HG02610 (cell line): ENCODE results near the gene STRADA.
A peak's percentile ranks its signal among the peaks of the same experiment; 100 is the strongest.

Experiments used
- ATAC-seq: cut with Tn5 transposase; IDR thresholded peaks from one replicate; pipeline ENCODE4 v1.9.1; 2021; ENCODE audit warnings: mild to moderate bottlenecking, moderate library complexity; ENCODE audit not compliant: unreplicated experiment

STRADA gene, protein sequence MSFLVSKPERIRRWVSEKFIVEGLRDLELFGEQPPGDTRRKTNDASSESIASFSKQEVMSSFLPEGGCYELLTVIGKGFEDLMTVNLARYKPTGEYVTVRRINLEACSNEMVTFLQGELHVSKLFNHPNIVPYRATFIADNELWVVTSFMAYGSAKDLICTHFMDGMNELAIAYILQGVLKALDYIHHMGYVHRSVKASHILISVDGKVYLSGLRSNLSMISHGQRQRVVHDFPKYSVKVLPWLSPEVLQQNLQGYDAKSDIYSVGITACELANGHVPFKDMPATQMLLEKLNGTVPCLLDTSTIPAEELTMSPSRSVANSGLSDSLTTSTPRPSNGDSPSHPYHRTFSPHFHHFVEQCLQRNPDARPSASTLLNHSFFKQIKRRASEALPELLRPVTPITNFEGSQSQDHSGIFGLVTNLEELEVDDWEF

DNA sequence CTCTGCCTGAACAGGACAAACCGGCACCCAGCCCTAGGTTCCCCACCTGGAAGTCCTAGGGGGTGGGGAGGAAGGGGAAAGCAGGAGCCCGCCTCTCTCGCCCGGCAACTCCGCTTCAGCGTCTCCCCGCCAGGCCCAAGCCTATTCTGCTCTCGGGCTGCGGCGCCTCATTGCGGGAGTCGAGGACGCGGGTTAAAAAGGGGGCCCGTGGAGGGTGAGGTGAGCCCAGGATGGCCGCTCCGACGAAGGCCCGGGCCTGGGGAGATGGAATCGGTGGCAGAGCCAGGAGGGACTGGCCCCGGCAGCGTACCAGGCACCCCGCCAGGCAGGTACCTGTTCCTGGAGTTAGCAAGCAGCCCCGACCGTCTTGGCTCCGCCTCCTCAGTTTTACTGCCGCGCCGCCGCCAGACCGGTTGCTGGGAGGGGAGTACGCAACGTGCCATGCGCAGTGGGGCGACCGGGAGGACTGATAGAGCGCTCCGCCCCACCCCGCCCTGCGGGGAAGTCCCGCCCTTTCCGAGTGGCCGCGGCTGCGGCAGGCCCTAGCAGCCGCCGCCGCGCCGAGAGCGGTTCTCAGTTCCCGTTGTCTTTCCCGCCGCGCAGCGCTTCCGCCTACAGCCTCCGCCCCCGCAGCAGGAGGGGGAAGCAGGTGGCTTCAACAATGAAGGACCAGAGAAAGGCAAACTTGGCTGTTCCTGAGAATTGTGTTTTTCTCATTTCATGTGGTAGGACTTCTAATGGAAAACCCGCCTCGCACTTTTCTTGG lies at the start of gene STRADA:
STRADA (minus strand) TSS at position 392 of the 766 bp plus-strand sequence. CDS start 13,430 bp downstream, outside the sequence.
- peak; percentile 88 for ATAC-seq

DNA sequence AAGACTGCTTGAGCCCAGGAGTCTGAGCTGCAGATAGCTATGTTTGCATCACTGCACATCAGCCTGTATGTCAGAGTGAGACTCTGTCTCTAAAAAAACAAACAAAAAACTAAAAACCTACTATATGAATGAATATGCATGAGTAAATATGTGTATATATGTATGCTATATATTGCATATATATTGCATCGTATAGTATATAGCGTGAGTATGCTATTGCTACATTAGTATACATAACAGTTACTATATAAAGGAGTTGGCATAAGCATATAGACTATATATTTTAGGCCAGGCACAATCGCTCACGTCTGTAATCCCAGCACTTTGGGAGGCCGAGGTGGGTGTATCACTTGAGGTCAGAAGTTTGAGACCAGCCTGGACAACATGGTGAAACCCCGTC lies 48.5 kb upstream of the STRADA start:
- no peak for ATAC-seq

DNA sequence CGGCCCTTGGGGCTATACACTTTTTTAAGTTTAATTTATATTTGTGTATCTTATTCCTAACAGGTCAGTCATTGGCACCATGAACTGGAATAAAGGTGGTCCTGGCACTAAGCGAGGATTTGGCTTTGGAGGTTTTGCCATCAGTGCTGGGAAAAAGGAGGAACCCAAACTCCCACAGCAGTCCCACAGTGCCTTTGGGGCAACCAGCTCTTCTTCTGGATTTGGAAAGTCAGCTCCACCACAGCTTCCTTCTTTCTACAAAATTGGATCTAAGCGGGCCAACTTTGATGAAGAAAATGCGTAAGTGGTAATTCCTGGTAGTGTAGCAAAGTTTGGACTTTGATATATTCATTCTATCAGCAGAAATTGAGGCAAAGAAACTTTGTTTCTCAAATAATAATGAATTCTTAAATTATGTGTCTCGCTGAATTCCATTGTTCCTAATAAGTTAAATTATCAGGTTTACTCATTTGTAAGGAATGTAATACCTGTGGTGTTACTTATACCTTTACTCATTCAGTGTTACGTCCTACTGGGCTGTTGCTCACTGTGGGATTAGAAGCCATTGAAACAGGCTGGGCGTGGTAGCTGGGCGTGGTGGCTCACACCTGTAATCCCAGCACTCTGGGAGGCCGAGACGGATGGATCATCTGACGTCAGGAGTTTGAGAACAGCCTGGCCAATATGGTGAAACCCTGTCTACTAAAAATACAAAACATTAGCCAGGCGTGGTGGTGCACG lies 45.5 kb upstream of the STRADA start:
- ATAC-seq, result no peak

DNA sequence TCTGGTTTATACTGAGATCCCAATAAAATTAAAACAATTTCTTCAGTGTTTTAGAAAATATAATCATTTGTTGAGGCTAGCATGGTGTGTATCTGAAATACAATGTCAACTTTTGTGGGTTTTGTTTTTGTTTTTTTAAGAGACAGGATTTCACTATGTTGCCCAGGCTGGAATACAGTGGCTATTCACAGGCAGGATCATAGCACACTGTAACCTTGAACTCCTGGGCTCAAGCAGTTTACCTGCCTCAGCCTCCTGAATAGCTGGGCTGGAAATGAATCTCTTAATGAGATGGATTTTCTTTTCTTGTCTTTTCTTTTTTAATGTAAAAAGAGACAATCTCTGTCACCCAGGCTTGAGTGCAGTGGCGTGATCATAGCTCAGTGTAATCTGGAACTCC lies 44.5 kb upstream of the STRADA start:
- no peak for ATAC-seq

DNA sequence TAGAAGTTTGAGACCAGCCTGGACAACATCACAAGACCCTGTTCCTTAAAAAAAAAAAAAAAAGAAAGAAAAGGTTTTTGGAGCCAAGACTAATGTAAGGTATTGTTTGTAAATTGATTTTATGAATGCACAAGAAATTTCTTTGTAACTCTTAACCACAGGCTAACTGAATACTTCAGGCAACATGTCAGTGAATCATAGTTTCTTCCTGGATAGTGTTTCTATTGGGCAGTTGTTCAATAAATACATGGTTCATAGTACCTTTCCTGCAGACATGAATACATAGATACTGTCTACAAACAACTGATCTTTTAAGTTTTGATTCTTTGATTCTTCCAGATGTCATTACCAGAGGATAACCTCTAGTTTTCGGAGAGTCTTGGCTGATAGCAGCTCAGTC lies 44.0 kb upstream of the STRADA start:
- no peak for ATAC-seq

DNA sequence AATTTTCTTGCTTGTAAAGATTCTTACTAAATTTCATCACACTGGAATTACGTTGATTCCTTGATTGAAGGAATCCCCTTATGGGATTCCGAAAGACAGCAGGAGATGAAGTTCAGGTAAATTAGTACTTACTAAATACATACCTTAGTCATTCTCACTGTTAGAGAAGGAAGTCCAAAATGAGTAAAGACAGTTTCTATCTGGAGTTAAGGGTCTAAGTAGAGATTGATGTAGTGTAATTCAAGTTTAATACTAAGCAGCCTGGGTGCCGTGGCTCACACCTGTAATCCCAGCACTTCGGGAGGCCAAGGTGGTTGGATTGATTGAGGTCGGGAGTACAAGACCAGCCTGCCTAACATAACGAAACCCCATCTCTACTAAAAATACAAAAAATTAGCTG lies 41.9 kb upstream of the STRADA start:
- no peak for ATAC-seq

DNA sequence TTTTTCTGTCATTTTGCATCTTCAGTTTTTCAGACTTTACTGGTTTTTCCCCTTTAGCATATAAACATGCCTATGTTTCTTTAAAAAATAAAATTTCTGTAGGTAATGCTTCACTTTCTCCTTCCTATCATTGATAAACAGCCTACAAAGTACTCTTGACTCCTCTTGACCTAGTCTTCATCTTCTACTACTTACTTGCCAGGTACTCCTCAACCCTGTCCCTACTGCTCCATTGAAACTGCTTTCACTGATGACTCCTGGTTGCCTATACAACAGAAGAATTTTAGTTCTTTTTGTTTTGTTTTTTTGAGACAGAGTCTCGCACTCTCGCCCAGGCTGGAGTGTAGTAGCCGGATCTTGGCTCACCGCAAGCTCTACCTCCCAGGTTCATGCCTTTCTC lies 39.3 kb upstream of the STRADA start:
- no peak for ATAC-seq

DNA sequence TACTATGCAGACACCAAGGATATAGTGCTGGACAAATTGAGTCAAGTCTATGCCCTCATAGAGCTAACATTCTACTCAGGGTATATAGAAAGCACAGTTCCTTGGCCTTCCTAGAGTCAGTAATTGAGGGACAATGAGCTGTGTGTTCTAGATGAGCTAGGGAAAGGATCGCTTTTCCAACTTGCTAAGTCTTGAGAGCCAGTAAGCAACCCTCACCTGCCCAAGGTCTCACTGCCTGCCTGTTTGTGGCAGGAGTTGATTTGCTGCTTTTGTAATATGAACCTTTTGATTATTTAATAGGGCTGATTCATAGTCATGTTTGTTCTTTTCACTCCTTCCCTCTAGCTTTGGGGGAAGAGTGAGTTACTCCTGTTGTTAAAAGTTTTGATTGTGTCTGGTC lies 38.9 kb upstream of the STRADA start:
- ATAC-seq, result no peak

DNA sequence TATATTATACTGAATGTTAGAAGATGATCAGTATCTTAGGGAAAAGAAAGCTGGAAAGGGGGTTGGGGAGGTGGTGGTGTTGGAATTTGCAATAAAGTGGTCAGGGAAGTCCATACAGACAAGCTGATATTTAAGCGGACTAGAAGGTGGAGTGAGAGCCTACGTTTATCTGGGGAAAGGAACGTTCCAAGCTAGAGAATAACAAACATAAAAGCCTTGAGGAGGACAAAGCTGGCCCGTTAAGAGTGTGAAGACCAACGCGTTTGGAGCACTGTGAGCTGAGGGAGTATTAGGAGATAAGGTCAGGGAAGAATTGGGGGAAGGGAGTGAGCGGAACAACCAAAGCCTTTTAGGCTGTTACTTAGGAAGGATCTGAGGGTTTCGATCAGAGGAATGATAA lies 33.8 kb upstream of the STRADA start:
- ATAC-seq, result no peak

DNA sequence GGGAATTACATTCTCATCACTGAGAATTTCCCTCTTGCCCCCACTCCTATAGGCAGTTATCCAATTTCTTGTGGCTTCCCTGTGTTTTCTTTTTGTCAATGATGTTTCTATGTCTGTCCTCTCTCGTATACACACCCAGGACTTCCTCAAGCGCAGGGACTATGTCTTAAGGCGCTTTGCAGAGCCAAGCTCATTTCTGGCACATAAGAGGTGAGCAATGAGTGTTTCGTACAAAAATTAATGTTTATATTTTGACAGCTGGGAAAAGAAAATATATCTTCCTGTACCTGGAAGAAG lies 33.3 kb upstream of the STRADA start:
- ATAC-seq, result no peak

DNA sequence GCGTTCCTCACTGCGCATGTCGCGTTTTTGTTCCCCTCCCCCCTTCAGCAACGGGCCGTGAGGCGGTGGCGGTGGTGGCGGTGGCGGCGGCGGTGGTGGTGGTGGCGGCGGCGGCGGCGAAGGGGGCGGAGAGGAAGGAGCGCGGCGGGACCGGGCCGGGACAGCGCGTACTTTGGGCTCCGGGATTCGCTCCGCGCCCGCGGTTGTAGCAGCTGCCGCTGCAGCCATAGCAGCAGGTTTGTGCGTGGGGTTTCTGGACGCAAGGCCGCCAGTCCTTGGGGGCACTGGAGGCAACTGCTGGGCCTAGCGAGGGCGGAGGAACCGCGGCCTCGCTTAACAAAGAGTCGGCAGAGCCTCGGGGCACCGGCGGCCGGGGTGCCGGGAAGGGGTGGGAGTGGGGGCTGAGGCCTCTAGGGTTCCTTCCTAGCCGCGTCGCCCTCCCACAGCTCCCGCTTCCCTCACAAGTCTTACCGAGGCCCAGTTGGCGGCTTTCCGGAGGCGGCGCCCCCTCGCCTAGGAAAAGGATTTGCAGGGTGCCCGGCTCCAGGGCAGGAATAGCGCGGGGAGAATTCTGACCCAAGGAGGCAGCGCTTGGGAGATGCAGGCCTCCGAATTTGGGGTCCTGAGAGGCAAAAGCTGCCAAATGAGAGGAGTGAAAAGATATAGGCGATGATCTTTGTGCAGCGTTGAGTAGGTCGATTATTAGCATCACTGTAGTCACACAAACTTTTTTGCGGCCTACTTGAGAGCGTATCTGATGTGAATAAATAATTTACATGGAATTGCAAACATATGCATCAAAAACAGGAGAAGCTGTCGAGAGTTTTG lies 32.8 kb upstream of the STRADA start, which contains the start of gene DDX42:
DDX42 (plus strand) TSS at position 30 of the 828 bp plus-strand sequence. CDS start 12,880 bp downstream, outside the sequence.
- ATAC-seq, result no peak

DNA sequence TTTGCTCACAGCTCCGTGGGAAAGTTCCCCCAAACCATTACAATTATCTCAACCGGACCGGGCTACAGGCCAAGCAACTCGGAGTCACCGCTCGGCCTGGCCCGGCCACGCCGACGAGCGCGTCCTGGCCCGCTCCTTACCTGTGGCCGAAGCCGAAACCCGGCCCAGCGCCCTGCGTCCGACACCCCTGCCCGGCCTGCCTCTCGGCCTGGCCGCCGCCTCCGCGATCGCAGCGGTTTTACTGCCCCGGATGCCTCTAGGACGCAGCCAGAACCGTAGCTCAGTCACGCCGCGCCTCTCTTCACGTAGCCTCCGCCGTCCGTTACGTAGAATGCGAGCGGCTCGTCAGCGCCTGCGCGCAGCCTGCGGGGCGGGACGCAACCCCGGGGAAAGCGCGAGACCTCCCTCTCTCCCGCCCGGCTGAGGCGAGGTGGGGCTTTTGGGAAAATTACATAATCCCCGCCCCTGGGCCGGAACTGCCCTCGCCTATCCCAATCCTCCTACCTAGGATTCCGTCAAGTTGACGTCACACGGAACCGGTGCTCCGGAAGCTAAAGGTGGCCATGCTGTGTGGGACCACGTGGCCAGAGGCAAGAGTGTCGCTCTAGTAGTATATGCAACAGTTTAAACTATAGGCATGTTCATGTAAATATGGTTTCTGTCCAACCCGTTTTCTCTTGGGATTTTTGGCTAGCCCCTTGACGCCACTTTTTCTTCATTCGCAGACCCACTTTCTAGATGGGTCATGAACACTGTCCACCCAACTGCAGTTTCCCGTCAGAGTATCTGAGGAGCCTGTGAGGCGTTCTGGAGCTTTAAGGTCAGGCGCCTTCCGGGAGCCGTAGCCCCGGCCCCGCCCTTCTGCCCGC lies 31.9 kb upstream of the STRADA start, which contains the start of gene CCDC47:
CCDC47 (minus strand) TSS at position 326 of the 869 bp plus-strand sequence. CDS start 7,422 bp downstream, outside the sequence.
- peak; percentile 83 for ATAC-seq

DNA sequence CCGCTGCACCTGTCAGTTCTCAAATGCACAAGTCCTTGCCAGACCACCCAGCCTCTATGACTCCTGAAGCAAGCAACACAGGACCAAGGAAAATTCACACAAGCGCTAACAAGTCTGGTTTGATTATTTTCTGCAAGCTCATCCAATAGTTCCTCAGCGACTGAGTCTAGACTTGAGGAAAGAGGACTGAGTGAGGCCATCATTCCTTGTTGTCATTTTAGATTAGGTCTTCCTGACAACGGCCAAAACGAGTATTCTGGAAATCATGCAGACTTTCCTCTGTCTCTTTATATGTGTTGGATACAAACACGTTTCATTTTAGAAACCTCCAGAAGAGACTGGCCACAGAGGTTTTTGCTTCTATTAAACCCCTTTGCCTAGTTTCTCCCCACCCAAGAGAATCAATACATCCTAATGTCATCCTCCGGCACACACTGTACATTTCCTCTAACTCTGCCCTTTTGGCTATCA lies 31.2 kb upstream of the STRADA start:
- no peak for ATAC-seq

DNA sequence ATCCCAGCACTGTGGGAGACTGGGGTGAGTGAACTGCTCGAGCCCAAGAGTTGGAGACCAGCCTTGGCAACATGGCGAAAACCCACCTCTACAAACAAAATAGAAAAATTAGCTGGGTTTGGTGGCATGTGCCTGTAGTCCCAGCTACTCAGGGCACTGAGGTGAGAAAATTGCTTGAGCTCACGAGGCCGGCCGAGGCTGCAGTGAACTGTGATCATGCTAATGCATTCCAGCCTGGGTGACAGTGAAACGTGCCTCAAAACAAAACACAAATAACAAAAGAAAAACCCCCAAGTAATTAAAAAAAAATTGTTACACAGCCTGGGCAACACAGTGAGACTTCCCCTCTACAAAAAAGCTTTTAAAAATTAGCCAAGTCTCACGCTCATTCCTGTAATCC lies 26.8 kb upstream of the STRADA start:
- ATAC-seq, result no peak

DNA sequence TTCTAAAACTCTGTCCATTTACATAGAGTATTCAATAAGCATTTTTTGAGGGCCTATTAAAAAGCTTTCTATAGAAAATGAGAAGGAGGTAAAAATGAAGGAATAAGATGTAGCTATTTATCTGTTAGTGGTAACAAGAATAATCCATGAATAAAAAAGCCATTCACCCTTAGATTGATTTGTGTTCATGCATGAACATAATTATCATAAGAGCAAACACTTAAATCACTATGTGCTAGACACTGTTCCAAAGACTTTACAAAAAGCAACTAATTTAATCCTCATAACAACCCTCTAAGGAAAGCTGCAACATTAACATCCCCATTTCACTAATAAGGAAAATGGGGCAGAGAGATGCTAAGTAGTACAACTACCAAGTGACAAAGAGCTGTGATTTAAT lies 25.2 kb upstream of the STRADA start:
- ATAC-seq, result no peak

DNA sequence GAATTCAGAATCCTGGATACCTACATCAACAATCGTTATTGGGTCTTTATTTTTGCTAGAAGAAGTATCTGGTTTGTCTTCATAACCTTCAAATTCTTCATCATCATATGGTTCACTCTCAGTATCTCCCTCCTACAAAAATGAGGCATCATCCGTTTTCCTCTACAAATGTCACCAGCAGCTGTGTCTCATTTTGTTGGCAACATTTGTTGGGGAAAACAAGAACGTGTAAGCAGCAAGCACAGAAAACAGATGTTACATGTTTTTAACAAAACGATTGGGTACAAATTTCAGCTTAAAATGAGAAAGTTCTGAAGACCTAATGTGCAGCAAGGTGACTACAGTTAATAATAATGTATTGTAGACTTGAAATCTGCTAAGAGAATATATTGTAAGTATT lies 23.1 kb upstream of the STRADA start:
- no peak for ATAC-seq

DNA sequence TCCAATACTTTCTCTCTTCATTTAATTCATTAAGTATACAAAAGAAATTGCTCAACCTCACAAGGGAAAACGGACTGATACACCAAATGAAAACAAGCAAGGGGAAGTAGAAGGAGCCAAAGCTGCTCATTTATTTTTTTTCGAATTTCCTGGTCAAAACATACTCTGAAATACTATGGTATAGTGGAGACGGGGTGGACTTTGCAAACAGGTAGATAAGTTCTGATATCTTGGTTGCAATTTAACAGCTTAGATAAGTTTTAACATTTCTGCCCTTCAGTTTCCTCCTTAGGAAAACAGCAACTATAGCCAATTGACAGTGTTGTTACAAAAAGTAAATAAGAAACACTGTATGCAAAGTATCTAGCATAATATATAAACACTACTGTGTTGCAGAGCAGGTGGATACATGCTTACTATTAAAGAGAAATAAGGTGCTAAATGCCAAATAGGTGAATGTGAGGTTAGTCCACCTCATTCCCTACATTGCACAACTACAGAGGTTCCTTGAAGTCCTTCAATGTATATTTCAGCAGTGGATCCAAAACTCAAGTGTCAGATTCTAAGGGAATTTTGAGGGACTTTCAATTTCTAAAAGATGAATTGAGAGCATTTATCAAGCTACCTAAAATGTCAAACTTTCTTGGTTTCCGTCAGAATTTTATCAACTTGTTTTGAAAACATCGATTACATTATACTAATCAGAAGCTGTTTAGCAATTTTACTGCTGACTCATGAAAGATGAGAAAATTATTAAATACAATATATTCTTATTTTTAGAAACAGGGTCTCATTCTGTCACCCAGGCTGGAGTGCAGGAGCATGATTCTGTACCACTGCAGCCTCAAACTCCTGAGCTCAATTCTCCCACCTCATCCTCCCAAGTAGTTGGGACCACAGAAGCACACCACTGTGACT lies 20.8 kb upstream of the STRADA start:
- ATAC-seq, result no peak

DNA sequence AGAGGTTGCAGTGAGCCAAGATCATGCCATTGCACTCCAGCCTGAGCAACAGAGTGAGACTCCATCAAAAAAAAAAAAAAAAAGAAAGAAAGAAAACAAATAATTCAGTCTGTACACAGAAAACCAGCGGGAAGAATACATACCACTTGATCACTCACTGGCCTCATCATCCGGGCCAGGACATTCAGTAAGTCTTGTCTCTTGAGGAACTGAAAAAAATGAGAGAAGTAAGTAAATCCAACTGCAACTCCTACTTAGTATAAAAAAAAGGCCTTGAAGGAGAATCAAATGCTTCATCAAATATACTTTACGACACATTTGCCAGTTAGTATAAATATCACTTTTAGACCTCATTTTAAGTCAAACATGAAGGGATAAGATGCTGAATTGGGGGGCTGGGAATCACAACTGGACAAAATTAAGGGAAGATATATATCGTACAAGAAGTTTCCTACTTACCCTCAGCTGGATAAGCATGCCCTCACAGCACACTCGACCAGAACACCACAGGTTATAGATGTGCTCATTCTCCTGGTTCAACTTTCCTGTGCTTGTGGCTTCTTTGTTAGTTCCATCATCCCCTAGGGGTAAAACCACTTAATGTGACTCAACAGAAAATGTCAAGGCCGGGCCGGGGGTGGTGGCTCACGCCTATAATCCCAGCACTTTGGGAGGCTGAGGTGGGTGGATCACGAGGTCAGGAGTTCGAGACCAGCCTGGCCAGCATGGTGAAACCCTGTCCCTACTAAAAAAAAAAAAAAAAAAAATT lies 19.4 kb upstream of the STRADA start:
- no peak for ATAC-seq
